ENCODE measurements around the gene WBP2. TPM values are rescaled to one million over a fixed set of nuclear protein-coding genes. Genes with fewer than 3 reads are reported as not detected.

WBP2 gene
- polyA plus RNA-seq, 1 donor (not counting 4 experiments of a cell fraction or from before 2014, with no cell fraction given): 23.3 TPM

GRCh38 chr17:75799402-75799801 is 55.7 kb downstream of the WBP2 start:
- dilution Hi-C loops (cut with MboI; ENCODE audit: extremely low pct_ligation_motif_present, low sequenced_read_pairs): no loop called here
- no peaks in the 10 kb centered on the region for H3K9me1 ChIP-seq (ENCODE audit: control insufficient read depth, extremely low read depth, insufficient read depth, low read length)
- no peak overlapping the region for H3K4me2 ChIP-seq (ENCODE audit: control insufficient read depth, extremely low read depth, insufficient read depth, low read depth, low read length)
- H3K9me3 ChIP-seq (ENCODE audit: control insufficient read depth, low read depth, low read length): no peaks in the 10 kb centered on the region
- H3K4me1 ChIP-seq (ENCODE audit: control insufficient read depth, extremely low read depth, insufficient read depth, low read length): no peaks in the 10 kb centered on the region
- H2AFZ ChIP-seq (ENCODE audit: control insufficient read depth, low read length): no peak overlapping the region
- no peaks in the 10 kb centered on the region for H3K79me2 ChIP-seq (ENCODE audit: control insufficient read depth, insufficient read depth, low read length)
- no peak for DNase-seq (ENCODE audit: low read depth, low spot score)
- FAIRE-seq: no peak
- H3K4me3 ChIP-seq (ENCODE audit: control insufficient read depth in 2 of 3, extremely low read depth in 1 of 3, insufficient read depth in 2 of 3, low read depth in 1 of 3, low read length in 3 of 3): no peak overlapping the region
- no peaks in the 10 kb centered on the region for H3K27me3 ChIP-seq (ENCODE audit: control insufficient read depth, extremely low read depth, insufficient read depth, low read length)
- no peak overlapping the region for H3K9ac ChIP-seq (ENCODE audit: control insufficient read depth, extremely low read depth, insufficient read depth, low read length)
- H4K20me1 ChIP-seq (ENCODE audit: control insufficient read depth, extremely low read depth, insufficient read depth, low read length): no peaks in the 10 kb centered on the region
- peaks cover 1 to 3% of the 10 kb centered on the region in 2 experiments for H3K36me3 ChIP-seq (ENCODE audit: control insufficient read depth in 2 of 2, extremely low read depth in 1 of 2, insufficient read depth in 2 of 2, low read length in 2 of 2)
- H3K27ac ChIP-seq (ENCODE audit: control insufficient read depth, insufficient read depth, low read length): no peak overlapping the region
- TF ChIP-seq CTCF (optimal IDR thresholded peaks at IDR 0.05 in 1 of 3, IDR thresholded peaks at IDR 0.05 in 1 of 3, conservative IDR thresholded peaks at IDR 0.05 in 1 of 3; ENCODE audit: extremely low read depth in 1 of 3, insufficient read depth in 2 of 3, low read length in 3 of 3) (no peak), EZH2 (IDR thresholded peaks at IDR 0.05; ENCODE audit: low read length) (no peak)

- TF ChIP-seq CTCF (optimal IDR thresholded peaks at IDR 0.05 in 1 of 3, IDR thresholded peaks at IDR 0.05 in 1 of 3, conservative IDR thresholded peaks at IDR 0.05 in 1 of 3; ENCODE audit: extremely low read depth in 1 of 3, insufficient read depth in 2 of 3, low read length in 3 of 3): no peak
- TF ChIP-seq EZH2 (IDR thresholded peaks at IDR 0.05; ENCODE audit: low read length): no peak
- Histone ChIP-seq H3K4me1 (ENCODE audit: control insufficient read depth, extremely low read depth, insufficient read depth, low read length) (no peaks in the 10 kb centered on the region), H3K36me3 (ENCODE audit: control insufficient read depth in 2 of 2, extremely low read depth in 1 of 2, insufficient read depth in 2 of 2, low read length in 2 of 2) (peaks cover 1 to 7% of the 10 kb centered on the region in 2 experiments), H4K20me1 (ENCODE audit: control insufficient read depth, extremely low read depth, insufficient read depth, low read length) (no peaks in the 10 kb centered on the region), H3K79me2 (ENCODE audit: control insufficient read depth, insufficient read depth, low read length) (no peaks in the 10 kb centered on the region), H3K4me2 (ENCODE audit: control insufficient read depth, extremely low read depth, insufficient read depth, low read depth, low read length) (no peak overlapping the region), H3K4me3 (ENCODE audit: control insufficient read depth in 2 of 3, extremely low read depth in 1 of 3, insufficient read depth in 2 of 3, low read depth in 1 of 3, low read length in 3 of 3) (no peak overlapping the region), H3K9me3 (ENCODE audit: control insufficient read depth, low read depth, low read length) (no peaks in the 10 kb centered on the region), H3K27ac (ENCODE audit: control insufficient read depth, insufficient read depth, low read length) (no peak overlapping the region), H3K9ac (ENCODE audit: control insufficient read depth, extremely low read depth, insufficient read depth, low read length) (no peak overlapping the region), H3K27me3 (ENCODE audit: control insufficient read depth, extremely low read depth, insufficient read depth, low read length) (no peaks in the 10 kb centered on the region), H2AFZ (ENCODE audit: control insufficient read depth, low read length) (no peak overlapping the region), H3K9me1 (ENCODE audit: control insufficient read depth, extremely low read depth, insufficient read depth, low read length) (no peaks in the 10 kb centered on the region)
- no peak for FAIRE-seq
- DNase-seq (ENCODE audit: low read depth, low spot score): no peak
- dilution Hi-C loops (cut with MboI; ENCODE audit: extremely low pct_ligation_motif_present, low sequenced_read_pairs): no loop called here
Observed at GRCh38 chr17:75795820-75796607, 59.1 kb downstream of the WBP2 start.

Other genes with a start within 250 kb of the WBP2 start
- gene SMIM5, start 221.9 kb downstream of the WBP2 start, polyA plus RNA-seq: 0.15 to 0.59 TPM (median 0.24 TPM) in 3 replicates
- gene RECQL5, start 188.2 kb downstream of the WBP2 start, polyA plus RNA-seq: 11.9 to 15.8 TPM (median 12.9 TPM) in 3 replicates
- gene SAP30BP, start 188.0 kb downstream of the WBP2 start, polyA plus RNA-seq: 99.0 to 103 TPM (median 101 TPM) in 3 replicates
- gene ITGB4, start 133.9 kb downstream of the WBP2 start, polyA plus RNA-seq: 761 to 1,084 TPM (median 1,039 TPM) in 3 replicates
- gene GALK1, start 90.1 kb downstream of the WBP2 start, polyA plus RNA-seq: 1.1 to 5.2 TPM (median 1.3 TPM) in 3 replicates
- gene UNK, start 70.5 kb downstream of the WBP2 start, polyA plus RNA-seq: 10.4 to 13.0 TPM (median 10.9 TPM) in 3 replicates
- gene UNC13D, start 10.9 kb downstream of the WBP2 start, polyA plus RNA-seq: 0.25 to 0.79 TPM (median 0.36 TPM) in 3 replicates
- 9.4 to 20.7 TPM (median 10.9 TPM) in 3 replicates for gene TRIM47, start 23.2 kb upstream of the WBP2 start, polyA plus RNA-seq
- 7.4 to 10.6 TPM (median 7.8 TPM) in 3 replicates for gene TRIM65, start 41.6 kb upstream of the WBP2 start, polyA plus RNA-seq
- gene MRPL38, start 49.5 kb upstream of the WBP2 start, polyA plus RNA-seq: 25.2 to 33.8 TPM (median 30.0 TPM) in 3 replicates
- 3.0 to 6.2 TPM (median 4.3 TPM) in 3 replicates for gene FBF1, start 85.7 kb upstream of the WBP2 start, polyA plus RNA-seq
- 29.7 to 42.8 TPM (median 31.8 TPM) in 3 replicates for gene ACOX1, start 123.8 kb upstream of the WBP2 start, polyA plus RNA-seq
- gene TEN1, start 123.9 kb upstream of the WBP2 start, polyA plus RNA-seq: 11.7 to 22.3 TPM (median 15.6 TPM) in 3 replicates
- 1.8 to 3.6 TPM (median 2.0 TPM) in 3 replicates for gene CDK3, start 145.5 kb upstream of the WBP2 start, polyA plus RNA-seq
- gene EVPL, start 172.0 kb upstream of the WBP2 start, polyA plus RNA-seq: 6.4 to 11.9 TPM (median 7.6 TPM) in 3 replicates
- gene SRP68, start 217.2 kb upstream of the WBP2 start, polyA plus RNA-seq: 59.0 to 87.1 TPM (median 81.3 TPM) in 3 replicates
- 0.06 TPM in 1 of 3 replicates, not detected in the others for gene GALR2, start 219.4 kb upstream of the WBP2 start, polyA plus RNA-seq
- not detected in 3 replicates for gene ZACN, start 223.8 kb upstream of the WBP2 start, polyA plus RNA-seq
- gene EXOC7, start 248.5 kb upstream of the WBP2 start, polyA plus RNA-seq: 60.6 to 90.9 TPM (median 61.0 TPM) in 3 replicates

Measured in keratinocyte (primary cell).